Fibroblast of upper back skin (primary cell): ENCODE measurements around the gene PCP4.

Experiments used
- DNase-seq: peaks from one replicate; pipeline ENCODE4 v3.0.0-alpha.2; 2013

Gene PCP4

DNA sequence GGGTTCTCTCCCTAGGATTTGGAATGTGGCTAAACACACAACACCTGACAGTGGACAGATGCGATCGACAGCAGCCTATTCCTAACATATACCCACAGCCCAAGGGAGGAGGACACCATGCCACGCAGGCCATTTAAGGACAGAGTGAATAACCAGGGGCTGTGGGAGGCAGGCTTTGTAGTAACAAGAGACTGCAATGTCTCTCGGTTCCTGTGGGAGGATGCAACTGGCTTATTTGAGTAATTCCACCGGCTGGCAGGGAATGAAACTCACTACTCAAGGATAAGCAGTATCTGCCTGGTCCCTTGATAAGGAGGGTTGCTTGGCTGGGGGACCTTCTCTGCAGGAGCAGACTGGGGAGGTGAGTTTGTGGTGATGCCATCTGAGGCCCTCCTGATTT lies 109.6 kb downstream of the PCP4 start:
- no peak for DNase-seq
